ENCODE data around the gene AGBL3. TPM values are rescaled to one million over a fixed set of nuclear protein-coding genes. Genes with fewer than 3 reads are reported as not detected.

AGBL3 gene
- total RNA-seq, 2 experiments from 2014 or later = 2.2 to 3.6 TPM

- ChIA-PET POLR2A (interaction anchor here (1.0 kb wide), 1 partner anchor 12 kb away, joined by 3 read pairs; the partner anchor contains the start of gene CYREN), CTCF (interaction anchor here (1.6 kb wide), 1 partner anchor 13 kb away, joined by 3 read pairs; no protein-coding TSS in a partner anchor)
- Mint-ChIP-seq H3K4me1 (ENCODE audit: low read depth) (no peaks in the 10 kb centered on the region), H3K27ac (no peak overlapping the region), H3K4me3 (no peak overlapping the region), H3K36me3 (ENCODE audit: low read depth) (peaks cover 53% of the 10 kb centered on the region), H3K9me3 (ENCODE audit: insufficient read depth) (peaks cover 30% of the 10 kb centered on the region), H3K27me3 (ENCODE audit: low read depth) (no peaks in the 10 kb centered on the region)
- ATAC-seq = no peak
- no peak for DNase-seq
Measured at GRCh38 chr7:135181929-135182678, 195.8 kb downstream of the AGBL3 start.

GRCh38 chr7:135183478-135183877, 197.2 kb downstream of the AGBL3 start:
- H3K9me3 Mint-ChIP-seq (ENCODE audit: insufficient read depth) = peaks cover 30% of the 10 kb centered on the region
- no peaks in the 10 kb centered on the region for H3K27me3 Mint-ChIP-seq (ENCODE audit: low read depth)
- CTCF ChIA-PET = interaction anchor here (1.6 kb wide), 1 partner anchor 14 kb away, joined by 3 read pairs; no protein-coding TSS in a partner anchor
- ATAC-seq = no peak
- POLR2A ChIA-PET = no interaction called here
- no peak for DNase-seq
- H3K36me3 Mint-ChIP-seq (ENCODE audit: low read depth) = peaks cover 56% of the 10 kb centered on the region
- H3K4me3 Mint-ChIP-seq = no peak overlapping the region
- H3K4me1 Mint-ChIP-seq (ENCODE audit: low read depth) = no peaks in the 10 kb centered on the region
- H3K27ac Mint-ChIP-seq = no peak overlapping the region

- no peak for DNase-seq
- Mint-ChIP-seq H3K27me3 (ENCODE audit: low read depth) (no peaks in the 10 kb centered on the region), H3K36me3 (ENCODE audit: low read depth) (peaks cover 61% of the 10 kb centered on the region), H3K9me3 (ENCODE audit: insufficient read depth) (peaks cover 30% of the 10 kb centered on the region), H3K4me3 (no peak overlapping the region), H3K27ac (no peak overlapping the region), H3K4me1 (ENCODE audit: low read depth) (no peaks in the 10 kb centered on the region)
- no peak for ATAC-seq
- ChIA-PET POLR2A (no interaction called here), CTCF (no interaction called here)
Measured at GRCh38 chr7:135184254-135184841, 198.0 kb downstream of the AGBL3 start.

Other genes with a start within 250 kb of the AGBL3 start
- under 1 TPM in 1 of 2 experiments, not detected in 1; 0.55 TPM for gene CALD1, start 206.9 kb upstream of the AGBL3 start, total RNA-seq
- gene TMEM140, start 161.6 kb downstream of the AGBL3 start, total RNA-seq = 10 to 100 TPM; 12.6 to 12.7 TPM
- 10 to 100 TPM; 35.2 to 36.9 TPM for gene CYREN, start 184.2 kb downstream of the AGBL3 start, total RNA-seq
- 10 to 100 TPM; 10.0 to 11.5 TPM for gene WDR91, start 225.0 kb downstream of the AGBL3 start, total RNA-seq
- not detected for gene STRA8, start 247.3 kb downstream of the AGBL3 start, total RNA-seq